H1 (cell line): ENCODE measurements around the gene LCN15. TPM values are rescaled to one million over a fixed set of nuclear protein-coding genes. Genes with fewer than 3 reads are reported as not detected.

ENCODE experiments used
- BCL11A ChIP-seq, 2 experiments: IDR thresholded peaks; one replicate each; pipeline ENCODE4 v1.6.1; 2011; ENCODE audit warnings: low read depth in 2 of 2, low read length in 2 of 2, mild to moderate bottlenecking in 2 of 2
- CHD7 ChIP-seq: fragments of 300-600 bp; sonication (generic); IDR thresholded peaks from 2 replicates; pipeline ENCODE4 v1.7.1; 2012; ENCODE audit warnings: low read length, moderate library complexity, mild to moderate bottlenecking, inconsistent platforms; ENCODE audit not compliant: insufficient replicate concordance
- E2F6 ChIP-seq: IDR thresholded peaks from 2 replicates; pipeline ENCODE4 v1.6.1; 2012; ENCODE audit warnings: inconsistent platforms
- FOSL1 ChIP-seq: IDR thresholded peaks from 2 replicates; pipeline ENCODE4 v1.6.1; 2011; ENCODE audit warnings: mild to moderate bottlenecking, low read depth, low read length, moderate library complexity; ENCODE audit not compliant: insufficient read depth
- GTF2F1 ChIP-seq: IDR thresholded peaks from 2 replicates; pipeline ENCODE4 v1.6.1; 2012; ENCODE audit warnings: low read depth, low read length, improper control_type of control experiment, borderline replicate concordance
- JUN ChIP-seq: IDR thresholded peaks from 2 replicates; pipeline ENCODE4 v1.6.1; 2011; ENCODE audit warnings: low read depth, mild to moderate bottlenecking, improper control_type of control experiment, low read length
- KDM1A ChIP-seq: fragments of 200-600, 300-600 bp; sonication (generic); IDR thresholded peaks from 2 replicates; pipeline ENCODE4 v1.7.1; 2016; ENCODE audit warnings: mild to moderate bottlenecking, low read length, borderline replicate concordance
- KDM4A ChIP-seq: IDR thresholded peaks from one replicate; pipeline ENCODE4 v1.7.1; 2012; ENCODE audit warnings: low read depth, mild to moderate bottlenecking, moderate library complexity, low read length, inconsistent platforms; ENCODE audit not compliant: severe bottlenecking
- POLR2AphosphoS5 ChIP-seq: IDR thresholded peaks from 2 replicates; pipeline ENCODE4 v1.6.1; 2011; ENCODE audit warnings: low read depth, low read length
- RAD21 ChIP-seq, 2 experiments: IDR thresholded peaks in 1 of 2; conservative IDR thresholded peaks in 1 of 2; 2 replicates each; pipeline ENCODE4 v1.6.1; 2011; ENCODE audit warnings: low read depth in 2 of 2, low read length in 2 of 2, improper control_type of control experiment in 1 of 2, inconsistent platforms in 1 of 2, mild to moderate bottlenecking in 1 of 2, moderate library complexity in 1 of 2
- SP2 ChIP-seq: IDR thresholded peaks from 2 replicates; pipeline ENCODE4 v1.6.1; 2012; ENCODE audit warnings: mild to moderate bottlenecking, low read length, inconsistent platforms
- polyA plus RNA-seq, 7 experiments: library from polyadenylated mRNA; depleted of rRNA in 3 of 7; stranded (reverse) in 5 of 7; unstranded in 2 of 7; fragments of >200 nt in 5 of 7; fragments of 200-250 nt in 2 of 7; gene quantifications; 1 replicate in 5 of 7; 2 replicates in 1 of 7; 4 replicates in 1 of 7; pipeline versions ENCODE4 v1.2.1 to v1.2.3, GENCODE V29; 2011 to 2013; ENCODE audit warnings: missing spikeins in 2 of 7, mixed read lengths in 2 of 7
- total RNA-seq: library from RNA; stranded (reverse); fragmentation: NEBNext Ultra II Directional; extraction: Animal tissue kit (Norgen Biotek cat#: 25700); gene quantifications from 2 replicates; pipeline ENCODE4 v1.2.1, GENCODE V29; 2021

LCN15 gene
- total and polyA plus RNA-seq, 2 of the 8 experiments (the other 6 are each of a cell fraction or from before 2014, with no cell fraction given): 0.08 to 0.47 TPM

GRCh38 chr9:136782452-136782851 is 18.1 kb upstream of the LCN15 start (continued):
- TF ChIP-seq CHD7 (no peak), JUN (no peak), POLR2AphosphoS5 (no peak), BCL11A (IDR thresholded peaks at IDR 0.05; ENCODE audit: low read depth in 2 of 2, low read length in 2 of 2) (no peak), SP2 (no peak), KDM4A (no peak), GTF2F1 (no peak), KDM1A (no peak), E2F6 (no peak), FOSL1 (no peak), RAD21 (IDR thresholded peaks at IDR 0.05 in 1 of 2, conservative IDR thresholded peaks at IDR 0.05 in 1 of 2; ENCODE audit: low read depth in 2 of 2, low read length in 2 of 2) (no peak)
